ENCODE results near the gene TACC3.

GRCh38 chr4:1676605-1677525, 44.5 kb upstream of the TACC3 start:
- TF ChIP-seq CTCF (IDR thresholded peaks at IDR 0.05) (no peak), POLR2A (IDR thresholded peaks at IDR 0.05) (no peak)

Data from Peyer's patch (tissue), 4 donors.